Prostate gland (tissue), 2 donors: ENCODE results near the gene PDE4DIP.
"Not testable (repeated sequence)": the region's sequence is repeated elsewhere in the genome, so short reads cannot be mapped to it uniquely, and the experiment has no call there.

Source experiments
- POLR2A ChIP-seq: fragments of 450-650 bp; IDR thresholded peaks from one replicate; pipeline ENCODE4 v1.6.1; 2016; ENCODE audit warnings: antibody characterized with exemption, mild to moderate bottlenecking
- POLR2AphosphoS5 ChIP-seq: sonication (generic); formaldehyde crosslinking; IDR thresholded peaks from one replicate; pipeline ENCODE4 v1.6.1; 2017; ENCODE audit warnings: antibody characterized with exemption
- TF ChIP-seq, protein P1 (sequence below), 4 experiments: fragments of 200-600 bp in 2 of 4; fragments of 450-650 bp in 2 of 4; sonication (generic) in 2 of 4; IDR thresholded peaks; 1 replicate in 3 of 4; 2 replicates in 1 of 4; pipeline ENCODE4 v1.5.1; 2016 to 2019; ENCODE audit warnings: antibody characterized with exemption in 4 of 4, mild to moderate bottlenecking in 2 of 4, moderate library complexity in 2 of 4

DNA sequence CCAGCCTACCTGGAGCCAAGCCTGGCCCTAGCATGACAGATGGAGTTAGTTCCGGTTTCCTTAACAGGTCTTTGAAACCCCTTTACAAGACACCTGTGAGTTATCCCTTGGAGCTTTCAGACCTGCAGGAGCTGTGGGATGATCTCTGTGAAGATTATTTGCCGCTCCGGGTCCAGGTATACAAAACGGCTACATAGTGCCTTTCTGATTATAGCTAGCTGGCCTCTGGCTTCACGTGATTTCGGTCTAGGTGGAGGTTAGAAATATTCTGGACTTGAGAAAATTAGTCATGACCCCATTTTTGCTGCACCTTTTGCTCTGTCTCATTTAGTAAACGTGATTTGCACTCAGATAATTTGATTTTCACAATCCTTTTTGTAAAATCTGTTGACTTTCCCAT is 109.5 kb downstream of the PDE4DIP start:
- TF ChIP-seq, protein P1, sequence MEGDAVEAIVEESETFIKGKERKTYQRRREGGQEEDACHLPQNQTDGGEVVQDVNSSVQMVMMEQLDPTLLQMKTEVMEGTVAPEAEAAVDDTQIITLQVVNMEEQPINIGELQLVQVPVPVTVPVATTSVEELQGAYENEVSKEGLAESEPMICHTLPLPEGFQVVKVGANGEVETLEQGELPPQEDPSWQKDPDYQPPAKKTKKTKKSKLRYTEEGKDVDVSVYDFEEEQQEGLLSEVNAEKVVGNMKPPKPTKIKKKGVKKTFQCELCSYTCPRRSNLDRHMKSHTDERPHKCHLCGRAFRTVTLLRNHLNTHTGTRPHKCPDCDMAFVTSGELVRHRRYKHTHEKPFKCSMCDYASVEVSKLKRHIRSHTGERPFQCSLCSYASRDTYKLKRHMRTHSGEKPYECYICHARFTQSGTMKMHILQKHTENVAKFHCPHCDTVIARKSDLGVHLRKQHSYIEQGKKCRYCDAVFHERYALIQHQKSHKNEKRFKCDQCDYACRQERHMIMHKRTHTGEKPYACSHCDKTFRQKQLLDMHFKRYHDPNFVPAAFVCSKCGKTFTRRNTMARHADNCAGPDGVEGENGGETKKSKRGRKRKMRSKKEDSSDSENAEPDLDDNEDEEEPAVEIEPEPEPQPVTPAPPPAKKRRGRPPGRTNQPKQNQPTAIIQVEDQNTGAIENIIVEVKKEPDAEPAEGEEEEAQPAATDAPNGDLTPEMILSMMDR (IDR thresholded peaks at IDR 0.05) = not testable (repeated sequence)
- not testable (repeated sequence) for TF ChIP-seq POLR2AphosphoS5, POLR2A
